SK-N-DZ (cell line): ENCODE results near the gene EGLN2.
"Not testable (repeated sequence)": the region's sequence is repeated elsewhere in the genome, so short reads cannot be mapped to it uniquely, and the experiment has no call there.

ENCODE experiments used
- DNase-seq: peaks from one replicate; pipeline ENCODE4 v3.0.0-alpha.2; 2015; ENCODE audit warnings: low spot score

Gene EGLN2

GRCh38 chr19:40801426-40802299 lies 2.7 kb downstream of the EGLN2 start:
- no peak for DNase-seq

GRCh38 chr19:40802300-40803169 lies 3.5 kb downstream of the EGLN2 start:
- DNase-seq: no peak

GRCh38 chr19:40803170-40803856 lies 4.3 kb downstream of the EGLN2 start:
- no peak for DNase-seq

DNA sequence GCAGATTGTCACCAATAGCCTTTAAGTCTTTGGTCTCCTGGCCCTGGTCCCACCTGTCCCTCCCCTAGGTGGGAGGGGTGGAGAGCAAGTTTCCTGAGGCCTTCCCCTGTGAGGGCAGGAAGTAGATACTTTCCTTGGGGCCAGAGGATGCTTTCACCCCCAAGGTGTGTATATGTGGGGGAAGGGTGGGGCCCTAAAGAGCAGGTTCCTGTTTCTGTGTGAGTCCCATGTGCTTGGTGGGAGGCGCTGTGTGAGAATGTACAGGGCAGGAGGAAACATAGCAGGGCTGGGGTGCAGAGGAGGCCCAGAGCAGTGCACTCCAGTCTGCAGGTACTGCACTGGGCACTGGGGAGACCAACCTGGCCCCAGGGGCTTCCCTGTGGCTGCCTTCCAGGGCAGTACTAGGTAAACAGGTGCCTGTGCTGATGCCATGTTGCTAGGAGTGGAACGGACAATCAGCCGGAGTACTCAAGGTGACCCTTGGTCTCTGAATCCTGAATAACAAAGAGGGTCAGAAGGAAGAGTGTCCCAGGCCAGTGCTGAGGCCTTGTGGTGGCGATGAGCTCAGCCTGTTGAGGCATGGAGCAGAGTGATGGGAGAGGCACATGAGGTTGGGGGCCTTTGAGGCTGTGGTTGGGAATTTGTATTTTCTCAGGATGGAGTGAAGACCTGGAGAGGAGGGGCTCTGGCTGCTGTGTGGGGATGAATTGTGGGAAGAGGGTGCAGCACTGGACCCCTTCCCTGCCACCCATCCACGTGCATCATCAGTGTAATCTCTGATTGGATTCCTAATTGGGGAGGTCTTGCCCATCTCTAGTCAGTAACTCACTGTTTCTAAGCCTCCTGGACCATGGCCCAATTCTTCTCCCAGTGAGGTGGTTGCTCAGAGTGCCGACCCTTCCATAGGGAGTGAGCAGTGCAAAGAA lies 5.1 kb downstream of the EGLN2 start:
- no peak for DNase-seq

DNA sequence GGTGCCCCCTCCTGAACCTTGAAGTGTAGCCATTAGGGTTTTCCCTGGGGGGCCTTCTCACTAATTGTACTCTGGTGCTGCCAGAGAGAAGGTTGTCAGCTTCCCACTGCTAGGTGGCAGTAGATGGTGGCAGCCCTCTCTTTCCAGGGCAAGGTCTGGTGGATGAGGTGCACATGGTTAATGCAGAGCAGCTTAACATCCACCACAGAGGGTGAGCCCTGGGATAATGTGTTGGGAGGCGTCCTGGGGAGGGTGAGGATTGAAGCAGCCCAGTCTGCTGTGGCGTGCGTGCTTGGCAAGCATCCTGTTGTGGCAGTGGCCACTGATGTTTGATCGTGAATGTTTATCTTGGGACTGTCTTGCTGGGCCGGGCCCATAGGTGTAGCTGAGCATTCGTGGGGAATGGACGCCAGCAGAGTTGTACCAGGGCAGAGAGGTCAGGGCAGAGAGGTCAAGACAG lies 5.8 kb downstream of the EGLN2 start:
- DNase-seq: no peak

- DNase-seq: no peak
Observed at GRCh38 chr19:40805258-40805868, 6.4 kb downstream of the EGLN2 start.

GRCh38 chr19:40806423-40807146 lies 7.6 kb downstream of the EGLN2 start:
- peak; percentile 86 for DNase-seq

GRCh38 chr19:40807147-40808020 lies 8.4 kb downstream of the EGLN2 start:
- no peak for DNase-seq

- DNase-seq: no peak
Observed at GRCh38 chr19:40808021-40808325, 9.0 kb downstream of the EGLN2 start.

- no peak for DNase-seq
Observed at GRCh38 chr19:40808497-40808896, 9.5 kb downstream of the EGLN2 start.

- DNase-seq: no peak
Observed at GRCh38 chr19:40809358-40810086, 10.5 kb downstream of the EGLN2 start.

GRCh38 chr19:40810160-40810559 lies 11.2 kb downstream of the EGLN2 start:
- DNase-seq: no peak

- peak; percentile 65 for DNase-seq
Observed at GRCh38 chr19:40810649-40811408, 11.8 kb downstream of the EGLN2 start.

GRCh38 chr19:40811478-40812341 lies 12.7 kb downstream of the EGLN2 start:
- DNase-seq: no peak

GRCh38 chr19:40812571-40812970 lies 13.6 kb downstream of the EGLN2 start:
- not testable (repeated sequence) for DNase-seq

GRCh38 chr19:40813182-40813581 lies 14.2 kb downstream of the EGLN2 start:
- no peak for DNase-seq
